GM21390 (cell line): Measurements from ENCODE around the gene MEX3D.

ENCODE experiments used
- ATAC-seq: cut with Tn5 transposase; IDR thresholded peaks from one replicate; pipeline ENCODE4 v1.9.1; 2021; ENCODE audit not compliant: unreplicated experiment

MEX3D gene

DNA sequence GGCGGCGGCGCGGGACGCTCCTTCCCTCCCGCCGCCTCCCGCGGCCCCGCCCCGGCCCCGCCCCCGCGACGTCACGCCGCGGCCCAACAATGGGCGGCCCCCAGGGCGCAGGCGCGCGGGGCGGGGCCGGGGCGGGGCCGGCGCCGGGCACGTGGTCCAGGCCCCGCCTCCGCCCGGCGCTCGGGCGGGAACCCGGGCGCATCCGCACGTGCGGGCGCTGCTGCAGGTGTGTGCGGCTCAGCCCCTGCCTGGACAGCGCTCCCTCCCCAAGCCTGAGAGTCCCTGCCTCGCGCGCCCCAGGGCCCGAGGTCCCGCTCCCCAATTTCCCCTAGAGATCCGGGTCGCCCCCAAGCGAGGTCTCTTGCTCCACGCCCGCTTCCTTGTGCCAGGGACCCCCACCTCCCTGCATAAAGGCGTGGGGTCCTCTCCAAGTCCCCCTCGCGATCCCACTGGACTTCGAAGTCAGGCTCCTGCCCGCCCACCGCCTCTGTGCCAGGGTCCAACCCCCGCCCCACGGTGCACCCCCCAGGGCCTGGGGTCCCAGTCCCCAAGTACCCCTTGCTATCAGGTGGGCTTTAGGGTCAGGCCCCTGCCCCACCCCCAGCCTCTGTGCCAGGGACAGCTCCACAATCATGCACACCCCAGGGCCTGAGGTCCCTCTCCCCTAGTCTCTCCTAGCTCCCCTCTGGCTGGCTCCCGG is at the start of gene MEX3D:
MEX3D (minus strand) TSS at position 6 of the 700 bp plus-strand sequence. CDS start 267 bp downstream, outside the sequence.
- peak; percentile 61 for ATAC-seq

DNA sequence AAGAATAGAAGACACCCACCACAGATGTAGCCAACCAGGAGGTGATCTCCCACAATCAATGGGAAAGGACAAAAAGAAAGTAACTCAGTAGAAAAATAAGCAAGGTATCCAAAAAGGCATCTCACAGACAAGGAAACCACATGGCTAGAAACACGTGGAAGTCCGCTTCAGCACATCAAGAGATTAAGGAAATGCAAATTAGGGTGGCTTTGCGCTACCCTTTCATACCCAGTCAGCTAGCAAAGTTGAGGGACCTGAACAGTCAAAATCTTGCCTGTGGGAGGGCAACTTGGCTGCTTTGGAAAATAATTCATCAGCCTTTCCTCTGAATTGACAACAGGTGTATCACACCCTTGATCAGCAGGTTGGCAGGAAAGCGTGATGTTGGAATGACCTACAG is 48.8 kb upstream of the MEX3D start:
- ATAC-seq = no peak

DNA sequence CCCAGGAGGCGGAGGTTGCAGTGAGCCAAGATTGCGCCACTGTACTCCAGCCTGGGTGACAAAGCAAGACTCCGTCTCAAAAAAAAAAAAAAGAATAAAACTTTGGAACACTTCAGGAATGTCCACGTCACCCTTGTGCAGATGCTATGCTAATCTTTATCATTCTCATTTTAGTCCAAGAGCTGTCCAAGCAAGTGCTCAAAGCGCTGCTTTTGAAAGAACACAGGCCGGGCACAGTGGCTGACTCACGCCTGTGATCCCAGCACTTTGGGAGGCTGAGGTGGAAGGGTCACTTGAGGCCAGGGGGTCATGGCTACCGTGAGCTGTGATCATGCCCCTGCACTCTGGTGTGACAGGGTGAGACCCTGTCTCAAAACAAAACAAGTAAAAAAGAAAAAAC is 48.3 kb upstream of the MEX3D start:
- no peak for ATAC-seq

DNA sequence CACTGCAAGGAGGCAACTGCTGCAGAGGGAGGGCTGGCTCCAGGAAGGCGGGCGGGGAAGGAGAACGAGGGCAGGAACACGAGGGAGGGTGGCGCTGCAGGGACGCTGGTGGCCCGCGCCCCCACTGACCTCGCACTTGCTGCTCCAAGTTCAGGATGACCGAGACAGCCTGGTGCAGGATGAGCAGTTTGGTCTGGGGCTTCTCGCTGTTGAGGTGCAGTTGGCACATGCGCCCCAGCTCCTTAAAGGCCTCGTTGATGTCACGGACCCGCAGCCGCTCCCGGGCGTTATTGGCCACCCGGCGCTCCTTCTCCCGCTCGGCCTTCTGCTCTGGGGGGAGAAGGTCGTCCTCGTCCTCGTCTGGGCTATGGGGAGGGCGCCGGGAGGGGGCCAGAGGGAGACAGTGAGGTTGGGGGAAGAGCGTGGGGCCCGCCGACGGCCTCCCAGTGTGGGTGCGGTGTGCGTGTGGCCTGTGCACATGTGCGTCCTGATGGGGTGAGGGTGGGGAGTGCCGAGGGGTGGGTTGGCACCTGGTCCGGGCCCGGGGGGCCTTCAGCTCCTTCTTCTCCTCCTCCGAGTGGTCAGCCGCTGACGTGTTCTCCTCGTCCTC is 47.1 kb upstream of the MEX3D start:
- ATAC-seq = no peak

DNA sequence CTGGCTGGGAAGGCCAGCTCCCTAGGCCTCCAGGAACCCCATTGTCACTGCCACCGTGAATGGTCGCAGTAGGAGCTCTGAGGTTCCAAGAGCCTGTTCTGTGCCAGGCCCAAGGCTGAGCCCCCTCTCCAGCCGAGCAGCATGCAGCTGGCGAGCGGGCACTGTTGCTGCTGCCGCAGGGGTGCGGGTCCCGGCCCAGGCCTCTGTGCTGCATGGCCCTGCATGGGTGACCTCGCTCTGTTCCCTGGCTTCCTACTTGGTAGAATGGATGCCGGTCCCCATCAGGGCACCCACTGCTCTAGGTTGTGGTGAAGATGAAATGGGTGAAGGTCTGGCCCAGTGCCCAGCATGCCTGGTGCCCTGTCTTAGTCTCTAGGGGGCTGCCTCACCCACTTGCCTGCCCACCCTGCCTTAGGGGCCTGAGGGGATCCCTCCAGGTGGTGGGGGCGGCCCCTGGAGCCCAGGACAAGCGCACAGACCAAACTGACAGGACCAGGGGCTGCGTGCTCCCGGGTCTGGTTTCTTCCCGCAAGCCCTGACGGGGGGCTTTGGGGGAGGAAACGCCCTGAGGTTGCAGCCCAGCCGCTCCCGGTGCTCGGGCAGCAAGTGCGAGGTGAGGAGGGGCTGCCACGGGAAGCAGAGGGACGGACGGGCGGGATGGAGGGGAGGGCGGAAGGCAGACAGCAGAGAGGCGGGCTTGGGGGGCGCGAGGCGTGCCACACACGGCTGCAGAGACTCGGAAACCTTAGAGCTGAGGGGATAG is 45.9 kb upstream of the MEX3D start:
- no peak for ATAC-seq

DNA sequence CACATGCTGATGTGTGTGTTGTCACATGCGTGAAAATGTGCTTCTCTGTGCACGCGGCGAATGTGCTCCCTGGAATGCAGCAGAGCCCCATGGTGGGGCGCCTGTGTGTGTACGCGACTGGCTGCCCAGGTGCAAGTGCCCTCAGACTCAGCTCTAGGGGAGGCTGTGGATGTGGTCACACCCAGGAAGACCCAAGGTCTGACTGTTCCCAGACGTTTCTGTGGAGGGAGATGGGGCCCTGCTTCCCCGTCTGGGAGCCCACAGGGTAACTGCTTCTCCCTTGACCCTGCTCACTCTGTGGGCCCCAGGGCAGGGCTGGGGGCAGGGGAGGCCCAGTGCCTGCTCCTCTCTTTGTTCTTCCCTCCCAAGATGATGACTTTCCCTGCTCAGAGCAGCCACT is 45.0 kb upstream of the MEX3D start:
- no peak for ATAC-seq

DNA sequence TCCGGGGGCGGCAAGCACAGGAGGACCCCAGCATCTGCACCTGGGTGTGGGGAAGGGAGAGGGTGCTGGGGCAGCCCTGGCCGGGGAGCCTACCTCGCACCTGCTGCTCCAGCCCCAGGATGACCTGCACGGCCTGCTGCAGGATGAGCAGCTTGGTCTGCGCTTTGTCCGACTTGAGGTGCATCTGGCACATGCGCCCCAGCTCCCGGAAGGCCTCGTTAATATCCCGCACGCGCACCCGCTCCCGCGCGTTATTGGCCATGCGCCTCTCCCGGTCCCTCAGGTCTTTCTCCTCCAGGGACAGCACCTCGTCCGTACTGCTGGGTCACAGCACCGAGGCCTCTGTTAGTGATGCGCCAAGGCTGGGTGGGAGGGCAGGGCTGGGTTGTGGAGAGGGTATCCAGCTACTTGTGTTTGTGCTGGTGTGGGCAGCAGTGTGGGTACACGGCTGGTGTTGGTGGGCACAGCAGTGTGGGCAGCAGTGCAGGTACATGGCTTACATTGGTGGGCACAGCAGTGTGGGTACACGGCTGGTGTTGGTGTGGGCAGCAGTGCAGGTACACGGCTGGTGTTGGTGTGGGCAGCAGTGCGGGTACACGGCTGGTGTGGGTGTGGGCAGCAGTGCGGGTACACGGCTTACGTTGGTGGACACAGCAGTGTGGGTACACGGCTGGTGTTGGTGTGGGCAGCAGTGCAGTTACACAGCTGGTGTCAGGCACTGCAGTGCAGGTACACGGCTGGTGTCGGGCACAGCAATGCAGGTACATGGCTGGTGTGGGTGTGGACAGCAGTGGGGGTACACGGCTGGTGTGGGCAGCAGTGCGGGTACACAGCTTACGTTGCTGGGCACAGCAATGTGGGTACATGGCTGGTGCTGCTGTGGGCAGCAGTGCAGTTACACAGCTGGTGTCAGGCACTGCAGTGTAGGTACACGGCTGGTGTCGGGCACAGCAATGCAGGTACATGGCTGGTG is 44.3 kb upstream of the MEX3D start:
- ATAC-seq = no peak

DNA sequence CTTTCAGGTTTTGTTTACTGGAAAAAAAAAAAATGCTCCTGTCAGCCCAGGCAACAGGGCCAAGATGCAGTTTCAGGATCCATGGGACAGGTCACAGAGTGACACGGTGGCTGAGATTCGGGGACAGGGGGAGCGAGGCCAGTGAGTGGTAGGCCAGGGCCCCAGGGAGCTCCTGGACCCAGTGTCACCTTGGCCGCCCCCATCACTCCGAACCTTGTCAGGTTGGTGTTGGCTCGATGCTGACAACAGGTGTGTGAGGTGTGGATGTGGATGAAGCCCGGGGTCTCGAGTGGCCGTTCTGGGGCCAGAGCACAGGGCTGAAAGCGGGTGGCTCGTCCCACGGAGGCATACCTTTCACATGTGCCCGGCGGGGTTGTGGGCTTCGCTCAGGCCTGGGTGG is 43.2 kb upstream of the MEX3D start:
- ATAC-seq = no peak

DNA sequence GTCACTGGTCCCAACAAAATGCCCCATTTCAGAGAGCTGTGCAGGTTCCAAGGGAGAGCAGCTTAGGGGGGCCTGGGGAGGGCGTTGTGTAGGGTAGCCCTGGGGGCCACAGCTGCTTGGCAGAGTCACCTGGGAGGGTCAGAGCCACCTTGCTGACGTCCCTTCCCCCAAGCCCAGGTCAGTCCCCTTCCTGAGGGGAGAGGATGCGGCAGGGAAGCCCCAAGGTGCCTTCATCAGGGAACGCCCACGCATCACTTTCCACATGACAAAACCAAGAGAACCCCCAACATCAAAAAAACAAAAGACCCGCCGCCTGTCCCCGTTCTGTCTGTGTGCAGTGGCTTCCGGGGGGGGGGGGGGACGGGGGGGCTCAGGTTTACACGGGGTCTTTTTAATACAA is 42.5 kb upstream of the MEX3D start:
- no peak for ATAC-seq

DNA sequence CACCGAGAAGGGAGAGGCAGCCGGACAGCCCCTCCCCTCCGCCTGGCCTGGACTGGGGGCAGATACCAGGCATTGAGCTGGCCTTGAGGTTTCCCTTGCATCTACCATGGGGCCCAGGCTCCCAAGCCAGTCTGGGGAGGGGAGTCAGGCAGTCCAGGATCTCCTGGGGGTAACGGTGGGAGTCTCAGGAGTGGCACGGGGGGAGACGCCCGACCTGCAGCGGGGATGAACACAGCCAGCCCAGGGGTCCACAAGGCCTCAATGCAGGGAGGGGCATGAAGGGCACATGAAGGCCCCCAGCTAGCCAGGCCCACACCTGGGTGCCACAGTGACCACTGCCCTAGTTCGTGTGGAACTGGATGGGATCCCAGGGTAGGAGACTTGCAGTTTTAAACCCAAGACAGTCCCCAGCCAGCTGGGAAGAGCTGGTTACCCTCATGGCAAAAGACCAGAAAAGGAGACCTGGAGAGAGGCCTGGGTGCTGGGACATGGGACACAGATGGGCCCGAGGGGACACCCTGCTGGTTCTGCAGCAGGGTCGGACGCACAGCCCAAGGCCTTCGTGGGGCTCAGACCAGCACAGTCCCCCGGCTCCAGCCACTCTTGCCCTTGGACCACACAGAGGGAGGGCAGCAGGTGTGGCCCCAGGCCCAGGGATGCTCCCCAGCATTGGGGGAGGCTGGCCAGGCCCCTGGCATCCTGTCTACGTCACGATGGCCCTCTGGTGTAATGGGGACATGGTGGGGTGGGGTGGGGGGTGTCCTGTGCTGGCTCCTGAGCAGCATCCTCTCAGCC is 41.8 kb upstream of the MEX3D start:
- no peak for ATAC-seq

DNA sequence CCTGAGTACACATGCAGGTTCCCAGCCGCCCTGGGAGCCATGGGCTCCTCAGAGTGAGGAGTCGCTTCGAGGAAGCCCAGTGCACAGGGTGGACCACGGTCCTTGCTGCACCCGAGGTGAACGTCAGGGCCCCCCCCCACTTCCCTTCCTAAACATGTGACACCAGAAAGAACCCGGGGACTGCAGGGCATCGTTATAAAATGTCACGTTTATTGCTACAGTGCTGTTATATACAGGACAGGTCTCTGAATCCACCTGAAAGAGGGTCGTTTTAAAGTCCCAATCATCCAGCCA is 40.9 kb upstream of the MEX3D start:
- no peak for ATAC-seq

DNA sequence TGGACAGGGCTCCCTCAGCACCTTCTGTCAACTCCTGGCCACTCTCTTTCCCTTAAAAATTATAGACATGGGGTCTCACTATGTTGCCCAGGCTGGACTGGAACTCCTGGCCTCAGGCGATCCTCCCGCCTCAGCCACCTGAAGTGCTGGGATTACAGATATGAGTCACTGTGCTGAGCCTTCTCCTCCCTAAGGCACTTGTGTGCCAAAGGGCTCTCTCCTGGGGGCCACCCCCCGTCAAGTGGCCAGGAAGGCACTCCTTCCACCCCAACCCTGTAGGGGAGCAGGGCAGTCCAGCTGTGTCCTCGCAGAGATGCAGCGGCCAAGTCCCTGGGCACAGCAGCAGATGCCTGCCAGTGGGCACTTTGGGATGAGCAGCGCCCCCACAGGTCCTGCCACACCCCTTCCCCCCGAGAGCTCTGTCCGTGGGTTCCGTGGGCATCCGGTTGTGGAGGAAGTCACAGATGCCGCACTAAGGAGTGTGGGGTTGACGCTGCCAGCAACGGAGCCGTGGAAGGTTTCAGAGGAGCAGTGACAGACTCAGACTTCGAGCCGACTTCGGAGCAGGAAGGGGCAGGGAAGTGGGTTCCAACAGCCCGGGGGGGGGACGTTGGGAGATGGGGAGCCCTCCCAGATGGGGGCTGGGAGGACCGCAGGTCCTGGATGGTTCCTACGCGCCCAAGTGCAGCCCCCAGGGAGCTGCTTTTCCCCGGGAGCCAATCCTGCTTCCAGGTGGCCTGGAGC is 40.4 kb upstream of the MEX3D start:
- ATAC-seq = no peak

DNA sequence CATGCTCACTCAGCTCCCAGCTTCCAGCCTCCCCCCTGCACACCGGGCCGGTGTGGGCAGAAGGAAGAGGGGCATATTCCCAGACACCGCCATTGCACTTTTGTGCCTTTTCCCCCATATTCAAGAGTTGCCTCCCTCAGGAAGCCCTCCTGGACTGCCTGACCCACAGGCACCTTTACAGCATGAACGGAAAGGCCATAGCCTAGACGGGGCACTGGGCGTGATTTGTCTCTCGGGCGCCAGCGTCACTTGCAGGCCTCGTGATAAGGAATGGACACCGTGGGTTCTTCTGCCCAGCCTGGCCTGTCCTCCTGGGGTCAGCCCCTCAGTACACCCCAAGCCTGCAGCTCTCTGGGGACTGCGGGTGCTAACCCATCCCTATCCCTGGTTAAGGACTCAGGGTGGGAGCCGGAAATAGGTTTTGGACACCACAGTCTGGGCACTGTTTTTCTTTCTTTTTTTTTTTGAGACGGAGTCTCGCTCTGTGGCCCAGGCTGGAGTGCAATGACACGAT is 38.1 kb upstream of the MEX3D start:
- ATAC-seq = no peak

DNA sequence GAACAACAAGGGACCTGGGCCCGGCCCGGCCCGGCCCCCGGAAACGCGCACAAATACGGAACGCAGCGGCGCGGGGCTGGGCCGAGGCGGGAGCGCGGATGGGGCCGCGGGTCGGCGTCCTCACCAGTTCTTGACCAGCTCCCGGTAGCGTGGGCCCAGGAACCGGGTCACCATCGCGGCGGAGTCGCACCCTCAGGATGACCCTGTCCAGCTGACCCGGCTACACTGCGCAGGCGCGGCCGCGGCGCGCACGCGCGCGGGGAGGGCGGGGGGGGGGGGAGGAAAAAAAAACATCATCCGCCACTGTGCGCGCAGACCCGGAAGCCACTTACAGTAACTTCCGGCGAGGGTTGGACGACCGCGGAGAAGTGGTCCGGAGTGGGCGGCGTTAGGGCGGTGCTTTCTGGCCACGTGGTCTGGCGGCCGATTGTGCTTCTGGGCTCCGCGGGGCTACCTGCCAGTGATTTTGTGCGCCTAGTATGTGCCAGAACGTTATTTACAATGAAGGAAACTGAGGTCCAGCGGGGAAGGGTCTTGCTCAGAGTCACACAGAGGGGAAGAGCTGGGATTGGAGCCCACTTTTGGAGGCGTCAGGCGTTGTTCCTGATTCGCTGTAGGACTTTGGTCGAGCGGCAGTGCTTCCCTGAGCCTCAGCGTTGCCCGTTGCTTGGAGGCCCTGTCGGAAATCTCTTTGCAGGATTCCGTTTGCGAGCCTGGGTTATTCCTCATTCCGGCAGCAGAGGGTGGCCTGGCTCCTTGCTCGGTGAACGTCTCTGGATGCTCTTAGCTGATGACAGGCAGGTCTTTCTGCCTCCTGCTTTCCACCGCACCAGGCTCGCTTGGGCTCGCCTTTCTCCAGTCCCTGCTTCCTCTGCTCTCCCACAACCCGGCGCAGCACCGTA is 37.4 kb upstream of the MEX3D start, which contains the start of gene UQCR11:
UQCR11 (minus strand) TSS at position 227 of the 902 bp plus-strand sequence; CDS start at position 174, 53 bp downstream.
- ATAC-seq = peak; percentile 83

DNA sequence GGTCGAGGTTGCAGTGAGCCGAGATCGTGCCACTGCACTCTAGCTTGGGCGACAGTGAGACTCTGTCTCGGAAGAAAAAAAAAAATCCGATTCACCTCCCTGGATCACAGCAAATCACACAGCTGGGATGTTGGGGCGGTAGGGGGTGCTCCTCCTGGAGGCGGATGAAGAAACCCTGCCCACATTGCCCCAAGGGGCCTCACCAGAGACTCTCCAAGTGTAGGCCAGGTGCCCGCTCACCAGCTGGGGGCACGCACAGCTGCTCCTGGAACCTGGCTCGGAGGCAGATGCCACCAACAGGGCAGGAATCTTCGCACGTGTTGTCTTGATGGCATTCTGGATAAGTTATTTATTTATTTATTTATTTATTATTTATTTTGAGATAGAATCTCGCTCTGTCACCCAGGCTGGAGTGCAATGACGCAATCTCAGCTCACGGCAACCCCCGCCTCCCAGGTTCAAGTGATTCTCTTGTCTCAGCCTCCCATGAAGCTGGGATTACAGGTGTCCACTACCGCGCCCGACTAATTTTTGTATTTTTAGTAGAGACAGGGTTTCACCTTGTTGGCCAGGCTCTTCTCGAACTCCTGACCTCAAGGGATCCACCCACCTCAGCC is 34.1 kb upstream of the MEX3D start:
- ATAC-seq = no peak

DNA sequence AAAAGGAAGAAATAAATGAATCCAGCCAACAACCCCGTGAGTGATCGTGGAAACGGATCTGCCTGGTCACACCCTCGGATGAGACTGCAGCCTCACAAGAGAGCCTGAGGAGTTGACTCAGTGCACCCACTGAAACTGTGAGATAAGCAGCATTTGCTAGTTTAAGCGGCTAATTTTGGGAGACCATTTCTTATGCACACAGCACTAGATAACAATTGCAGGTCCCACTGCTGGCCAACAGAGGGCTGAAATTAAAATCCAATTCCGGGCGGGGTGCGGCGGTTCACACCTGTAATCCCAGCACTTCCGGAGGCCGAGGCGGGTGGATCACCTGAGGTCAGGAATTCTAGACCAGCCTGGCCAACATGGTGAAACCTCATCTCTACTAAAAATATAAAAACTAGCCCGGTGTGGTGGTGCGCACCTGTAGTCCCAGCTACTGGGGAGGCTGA is 33.5 kb upstream of the MEX3D start:
- ATAC-seq = no peak

DNA sequence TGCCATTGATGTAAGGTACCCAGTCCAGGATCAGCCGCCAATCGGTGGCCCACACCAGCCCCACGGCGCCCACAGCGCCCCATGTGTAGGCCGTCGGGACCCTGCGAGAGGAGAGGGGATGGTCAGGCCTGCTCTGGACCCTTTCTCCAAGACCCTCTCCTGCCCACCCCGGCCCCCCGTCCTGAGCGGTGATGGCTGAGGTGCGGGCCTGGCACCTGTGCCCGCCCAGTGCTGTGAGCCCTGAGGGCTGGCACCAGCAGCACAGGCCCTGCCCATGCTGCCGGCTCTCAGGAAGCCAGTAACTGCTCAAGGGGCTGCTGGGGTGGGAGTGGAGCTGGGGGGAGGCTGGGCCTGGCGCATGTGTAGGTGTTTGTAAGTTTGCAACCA is 31.3 kb upstream of the MEX3D start:
- ATAC-seq = no peak
